Colonic mucosa (tissue), 4 donors: Measurements from ENCODE around the gene SFXN4. TPM values are rescaled to one million over a fixed set of nuclear protein-coding genes. Genes with fewer than 3 reads are reported as not detected.
"Not testable (repeated sequence)": the region's sequence is repeated elsewhere in the genome, so short reads cannot be mapped to it uniquely, and the experiment has no call there.

Experiments
- DNase-seq: peaks from one replicate; pipeline ENCODE4 v3.0.0-alpha.2; 2020
- H3K27ac ChIP-seq: fragments of 200-600 bp; one replicate; pipeline ENCODE4 v1.8.0; 2021
- H3K27me3 ChIP-seq: fragments of 200-600 bp; one replicate; pipeline ENCODE4 v1.8.0; 2021
- H3K36me3 ChIP-seq: fragments of 200-600 bp; one replicate; pipeline ENCODE4 v1.8.0; 2021
- H3K4me1 ChIP-seq: fragments of 200-600 bp; one replicate; pipeline ENCODE4 v1.8.0; 2021; ENCODE audit warnings: mild to moderate bottlenecking
- H3K4me3 ChIP-seq: fragments of 200-600 bp; one replicate; pipeline ENCODE4 v1.8.0; 2021
- H3K9ac ChIP-seq, 2 donors: one replicate each; pipeline ENCODE4 v1.7.0; 2013; ENCODE audit warnings: control low read depth in 2 of 2, low read depth in 2 of 2, low read length in 2 of 2
- H3K9me3 ChIP-seq: fragments of 200-600 bp; one replicate; pipeline ENCODE4 v1.8.0; 2021
- intact Hi-C: fragments of 100-400 bp; cut with DNase I; formaldehyde crosslinking; loops from one replicate; pipeline ENCODE4 v1.14.1; 2022
- total RNA-seq, 2 donors: library from RNA; stranded (reverse); fragmentation: NEBNext Ultra II Directional in 1 of 2; extraction: Animal tissue kit (Norgen Biotek cat#: 25700) in 1 of 2; gene quantifications; one replicate each; pipeline ENCODE4 v1.2.1, GENCODE V29; 2021
- TF ChIP-seq, protein P1 (sequence below): fragments of 200-600 bp; IDR thresholded peaks from one replicate; pipeline ENCODE4 v1.8.0; 2022; ENCODE audit warnings: antibody characterized with exemption, mild to moderate bottlenecking
- donor health status: healthy.
- donor health status: DM: no; HTN: no; CAD: no.
- donor health status: DM: no; HTN: no; CAD: no.

The SFXN4 gene
- total RNA-seq, 2 donors from 2014 or later: 29.4 to 37.2 TPM

DNA sequence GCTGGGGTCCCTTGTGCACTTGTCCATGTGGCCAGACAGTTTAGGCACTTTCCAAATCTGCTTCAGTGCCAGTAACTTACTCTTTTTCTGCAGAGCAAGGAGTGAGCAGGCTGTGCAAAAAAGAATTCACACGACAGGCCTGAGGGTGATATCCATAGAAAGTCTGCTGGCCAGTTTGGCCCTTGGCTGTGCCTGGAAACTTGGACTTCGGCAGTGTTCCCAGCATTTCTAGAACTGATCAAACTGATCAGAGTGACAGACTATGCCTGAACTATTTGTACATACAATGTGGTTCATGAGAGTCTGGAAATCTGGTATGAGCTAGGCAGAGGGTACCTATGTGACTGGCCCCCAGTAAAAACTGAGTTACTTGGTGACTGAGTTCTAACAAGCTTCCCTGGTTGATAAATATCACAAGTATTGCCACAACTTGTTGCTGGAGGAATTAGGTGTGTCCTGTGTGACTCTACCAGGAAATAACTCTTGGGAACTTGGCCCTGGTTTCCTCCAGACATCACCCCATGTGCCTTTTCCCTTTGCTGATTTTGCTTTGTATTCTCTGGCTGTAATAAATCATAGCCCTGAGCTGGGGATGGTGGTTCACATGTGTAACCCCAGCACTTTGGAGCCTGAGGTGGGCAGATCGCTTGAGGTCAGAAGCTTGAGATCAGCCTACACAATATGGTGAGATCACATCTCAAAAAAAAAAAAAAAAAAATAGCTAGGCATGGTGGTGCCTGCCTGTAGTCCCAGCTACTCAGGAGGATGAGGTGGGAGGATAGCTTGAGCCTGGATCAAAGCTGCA is 64.9 kb downstream of the SFXN4 start:
- no peaks in the 10 kb centered on the region for H3K4me1 ChIP-seq
- H3K27me3 ChIP-seq: no peaks in the 10 kb centered on the region
- no peaks in the 10 kb centered on the region for H3K36me3 ChIP-seq
- DNase-seq: peak; percentile 42
- peak overlapping the region in 1 of 2 donors; percentile 42 for H3K9ac ChIP-seq
- H3K9me3 ChIP-seq: no peaks in the 10 kb centered on the region
- no peak overlapping the region for H3K4me3 ChIP-seq
- H3K27ac ChIP-seq: peak overlapping the region; percentile 77
- intact Hi-C loops: no loop called here
- TF ChIP-seq, protein P1, sequence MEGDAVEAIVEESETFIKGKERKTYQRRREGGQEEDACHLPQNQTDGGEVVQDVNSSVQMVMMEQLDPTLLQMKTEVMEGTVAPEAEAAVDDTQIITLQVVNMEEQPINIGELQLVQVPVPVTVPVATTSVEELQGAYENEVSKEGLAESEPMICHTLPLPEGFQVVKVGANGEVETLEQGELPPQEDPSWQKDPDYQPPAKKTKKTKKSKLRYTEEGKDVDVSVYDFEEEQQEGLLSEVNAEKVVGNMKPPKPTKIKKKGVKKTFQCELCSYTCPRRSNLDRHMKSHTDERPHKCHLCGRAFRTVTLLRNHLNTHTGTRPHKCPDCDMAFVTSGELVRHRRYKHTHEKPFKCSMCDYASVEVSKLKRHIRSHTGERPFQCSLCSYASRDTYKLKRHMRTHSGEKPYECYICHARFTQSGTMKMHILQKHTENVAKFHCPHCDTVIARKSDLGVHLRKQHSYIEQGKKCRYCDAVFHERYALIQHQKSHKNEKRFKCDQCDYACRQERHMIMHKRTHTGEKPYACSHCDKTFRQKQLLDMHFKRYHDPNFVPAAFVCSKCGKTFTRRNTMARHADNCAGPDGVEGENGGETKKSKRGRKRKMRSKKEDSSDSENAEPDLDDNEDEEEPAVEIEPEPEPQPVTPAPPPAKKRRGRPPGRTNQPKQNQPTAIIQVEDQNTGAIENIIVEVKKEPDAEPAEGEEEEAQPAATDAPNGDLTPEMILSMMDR: no peak

DNA sequence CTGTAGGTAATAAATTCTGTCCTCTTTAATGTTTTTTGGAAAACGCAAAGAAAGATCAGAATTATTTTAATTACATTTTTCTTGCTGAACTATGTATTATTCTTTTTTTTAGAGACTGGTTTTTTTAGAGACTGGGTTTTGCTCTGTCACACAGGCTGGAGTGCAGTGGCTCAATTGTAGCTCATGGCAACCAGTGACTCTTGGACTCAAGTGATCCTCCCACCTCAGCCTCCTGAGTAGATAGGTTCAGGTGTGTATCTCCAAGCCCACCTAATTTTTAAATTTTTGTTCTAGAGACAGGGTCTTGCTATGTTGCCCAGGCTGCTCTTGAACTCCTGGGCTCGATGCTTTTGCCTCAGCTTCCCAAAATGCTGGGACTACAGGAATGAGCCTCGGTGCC is 66.9 kb downstream of the SFXN4 start:
- intact Hi-C loops: no loop called here
- Histone ChIP-seq H3K4me3 (no peak overlapping the region), H3K27me3 (no peaks in the 10 kb centered on the region), H3K9me3 (no peaks in the 10 kb centered on the region), H3K27ac (no peak overlapping the region), H3K36me3 (no peaks in the 10 kb centered on the region), H3K9ac (no peak overlapping the region), H3K4me1 (no peaks in the 10 kb centered on the region)
- no peak for DNase-seq
- TF ChIP-seq, protein P1: no peak

- H3K27ac ChIP-seq, intact Hi-C loops, H3K4me1 ChIP-seq, H3K36me3 ChIP-seq, H3K9ac ChIP-seq, DNase-seq, H3K4me3 ChIP-seq, H3K9me3 ChIP-seq, H3K27me3 ChIP-seq: not testable (repeated sequence)
Observed at GRCh38 chr10:119096641-119097415, 68.7 kb downstream of the SFXN4 start.

GRCh38 chr10:119095640-119096039 is 69.9 kb downstream of the SFXN4 start:
- no peak overlapping the region for H3K9ac ChIP-seq
- intact Hi-C loops: no loop called here
- H3K36me3 ChIP-seq: no peaks in the 10 kb centered on the region
- no peaks in the 10 kb centered on the region for H3K27me3 ChIP-seq
- TF ChIP-seq, protein P1: no peak
- H3K9me3 ChIP-seq: no peaks in the 10 kb centered on the region
- DNase-seq: no peak
- no peak overlapping the region for H3K27ac ChIP-seq
- no peaks in the 10 kb centered on the region for H3K4me1 ChIP-seq
- H3K4me3 ChIP-seq: no peak overlapping the region

DNA sequence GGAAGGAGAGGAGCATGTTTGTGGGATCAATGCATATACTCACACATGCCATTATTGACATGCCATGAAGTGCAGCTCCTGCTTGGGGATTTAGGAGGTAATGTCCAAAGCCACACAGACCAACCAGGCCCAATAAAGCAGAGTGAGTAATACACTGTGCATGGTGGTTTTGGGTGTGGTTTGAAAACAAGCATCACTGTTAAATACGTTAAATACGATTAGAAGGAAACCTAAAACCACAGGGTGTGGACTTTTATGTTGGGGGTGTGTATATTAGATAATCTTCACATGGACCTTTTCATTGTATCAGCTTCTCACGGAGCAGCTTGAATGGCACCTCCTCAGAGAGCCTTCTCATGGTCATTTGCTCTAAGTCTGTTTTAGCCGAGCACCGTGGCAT is 74.5 kb downstream of the SFXN4 start:
- Histone ChIP-seq H3K27me3 (no peaks in the 10 kb centered on the region), H3K9me3 (no peaks in the 10 kb centered on the region), H3K27ac (peak overlapping the region; percentile 76), H3K36me3 (no peaks in the 10 kb centered on the region), H3K4me3 (no peak overlapping the region), H3K4me1 (no peaks in the 10 kb centered on the region), H3K9ac (peak overlapping the region in 1 of 2 donors; percentile 57)
- DNase-seq: peak; percentile 64
- intact Hi-C loops: no loop called here
- TF ChIP-seq, protein P1: no peak

Other genes starting within 250 kb of the SFXN4 start
- gene NANOS1, start 136.0 kb downstream of the SFXN4 start, total RNA-seq: under 1 TPM; 0.30 to 0.74 TPM
- gene EIF3A, start 84.9 kb downstream of the SFXN4 start, total RNA-seq: 100 to 1,000 TPM; 124 to 127 TPM
- 10 to 100 TPM; 23.3 to 42.7 TPM for gene DENND10, start 61.6 kb downstream of the SFXN4 start, total RNA-seq
- 100 to 1,000 TPM; 147 to 156 TPM for gene PRDX3, start 13.1 kb upstream of the SFXN4 start, total RNA-seq
- gene GRK5, start 41.9 kb upstream of the SFXN4 start, total RNA-seq: 10 to 100 TPM in 1 of 2 donors, 1 to 10 TPM in 1; 4.6 to 12.7 TPM